K562 (cell line): Measurements from ENCODE around the gene SPARC. TPM values are rescaled to one million over a fixed set of nuclear protein-coding genes. Genes with fewer than 3 reads are reported as not detected.

Experiments
- ATAC-seq: fragments of 200-7000 bp; cut with Tn5 transposase; 3 replicates; pipeline ENCODE4 v1.9.1; 2020; ENCODE audit warnings: moderate library complexity
- BruUV-seq: library from RNA; stranded (reverse); fragments of 400-500 nt; replicated peaks from 2 replicates; lab custom pipeline; 2021; lab: Mats Ljungman, UMichigan
- CTCF ChIA-PET: fragments of 300-600 bp; formaldehyde crosslinking; extraction: SDS; loops from one replicate; lab custom pipeline; 2021; ENCODE audit warnings: low intra/inter-chr PET ratio; lab: Yijun Ruan, JAX
- POLR2A ChIA-PET: fragments of 300-600, 350-650 bp; sonication (Branson Sonifier 250); formaldehyde crosslinking; extraction: SDS; loops from one replicate; lab custom pipeline; 2021; ENCODE audit warnings: antibody characterized with exemption, inconsistent platforms; lab: Yijun Ruan, JAX
- DNase-seq, 4 experiments: peaks; one replicate each; pipeline versions ENCODE4 v3.0.0 to v3.0.0-alpha.2; 2011 to 2018; ENCODE audit warnings: low spot score in 3 of 4, mixed read lengths in 3 of 4; ENCODE audit errors: extremely low read depth in 1 of 4
- FAIRE-seq: peaks from 2 replicates; lab custom pipeline; 2011; peaks lifted over from hg19 to GRCh38; lab: Jason Lieb, UNC
- H2AFZ ChIP-seq: 2 replicates; pipeline ENCODE4 v1.6.0; 2011; ENCODE audit warnings: low read depth, low read length, control low read depth, inconsistent platforms
- H3K27ac ChIP-seq: fragments of 200-600 bp; 3 replicates; pipeline ENCODE4 v1.8.0; 2011; ENCODE audit warnings: low read depth, mild to moderate bottlenecking, control low read depth, inconsistent platforms, low read length, moderate library complexity, mixed read lengths; ENCODE audit errors: extremely low read depth
- H3K27me3 ChIP-seq, 2 experiments: fragments of 300-600 bp in 1 of 2; 2 replicates in 1 of 2; 3 replicates in 1 of 2; pipeline versions ENCODE4 v1.6.0 to v1.8.0; 2011; ENCODE audit warnings: inconsistent platforms in 2 of 2, low read length in 2 of 2, mild to moderate bottlenecking in 1 of 2, mixed read lengths in 1 of 2, moderate library complexity in 1 of 2; ENCODE audit not compliant: control insufficient read depth in 2 of 2, insufficient read depth in 2 of 2
- H3K36me3 ChIP-seq: fragments of 300-600 bp; 3 replicates; pipeline ENCODE4 v1.8.0; 2011; ENCODE audit warnings: mild to moderate bottlenecking, low read length, inconsistent platforms; ENCODE audit not compliant: control insufficient read depth, insufficient read depth
- H3K4me1 ChIP-seq, 2 experiments: fragments of 200-600 bp in 1 of 2; replicated peaks in 1 of 2; 2 replicates in 1 of 2; 3 replicates in 1 of 2; pipeline versions ENCODE4 v1.5.1 to v1.8.0; 2011; ENCODE audit warnings: inconsistent platforms in 2 of 2, low read length in 2 of 2, mild to moderate bottlenecking in 1 of 2, mixed read lengths in 1 of 2, moderate library complexity in 1 of 2; ENCODE audit not compliant: control insufficient read depth in 2 of 2, insufficient read depth in 2 of 2
- H3K4me2 ChIP-seq: 2 replicates; pipeline ENCODE4 v1.6.1; 2011; ENCODE audit warnings: low read length, control low read depth, inconsistent platforms, mixed read lengths; ENCODE audit not compliant: insufficient read depth
- H3K4me3 ChIP-seq: fragments of 200-600 bp; sonication (generic), shearing (Covaris generic); 2 replicates; pipeline ENCODE4 v1.5.1; 2016; ENCODE audit warnings: control low read depth, inconsistent platforms
- H3K79me2 ChIP-seq: fragments of 200-600 bp; 3 replicates; pipeline ENCODE4 v1.8.0; 2011; ENCODE audit warnings: low read length, inconsistent platforms; ENCODE audit not compliant: control insufficient read depth, insufficient read depth
- H3K9ac ChIP-seq, 2 experiments: 2 replicates each; pipeline versions ENCODE4 v1.6.0 to v1.6.1; 2011; ENCODE audit warnings: low read depth in 2 of 2, low read length in 2 of 2, control low read depth in 1 of 2, inconsistent platforms in 1 of 2, mild to moderate bottlenecking in 1 of 2, mixed read lengths in 1 of 2; ENCODE audit not compliant: insufficient read depth in 1 of 2
- H3K9me1 ChIP-seq: one replicate; pipeline ENCODE4 v1.6.0; 2011; ENCODE audit warnings: inconsistent platforms, mild to moderate bottlenecking, low read length, moderate library complexity; ENCODE audit not compliant: control insufficient read depth, insufficient read depth
- H3K9me3 ChIP-seq: replicated peaks from 2 replicates; pipeline ENCODE4 v1.5.1; 2011; ENCODE audit warnings: low read depth, low read length, inconsistent platforms; ENCODE audit not compliant: control insufficient read depth, insufficient read depth
- H4K20me1 ChIP-seq: replicated peaks from 2 replicates; pipeline ENCODE4 v1.6.1; 2011; ENCODE audit warnings: low read length, inconsistent platforms, mixed read lengths; ENCODE audit not compliant: control insufficient read depth, insufficient read depth
- BHLHE40 ChIP-seq: IDR thresholded peaks from 2 replicates; pipeline ENCODE4 v1.6.1; 2011; ENCODE audit warnings: low read length, improper control_type of control experiment
- CEBPB ChIP-seq: fragments of 450-650 bp; IDR thresholded peaks from 2 replicates; pipeline ENCODE4 v1.6.1; 2016; ENCODE audit warnings: missing genetic modification characterization, missing compliant biosample characterization
- CREB1 ChIP-seq, 2 experiments: sonication (generic) in 1 of 2; formaldehyde crosslinking in 1 of 2; IDR thresholded peaks; 2 replicates each; pipeline versions ENCODE4 v1.6.1 to v1.8.0; 2012 to 2022; ENCODE audit warnings: inconsistent platforms in 1 of 2, mild to moderate bottlenecking in 1 of 2, missing genetic modification reagents in 1 of 2, moderate library complexity in 1 of 2
- CXXC5 ChIP-seq: fragments of 250-450 bp; sonication (Bioruptor Pico); IDR thresholded peaks from 2 replicates; pipeline ENCODE4 v1.8.0; 2022; ENCODE audit warnings: inconsistent platforms, mild to moderate bottlenecking, moderate library complexity
- HBP1 ChIP-seq: fragments of 450-650 bp; formaldehyde crosslinking; IDR thresholded peaks from 2 replicates; pipeline ENCODE4 v1.4.0; 2022; ENCODE audit warnings: missing genetic modification characterization
- HDAC2 ChIP-seq: fragments of 450-650 bp; IDR thresholded peaks from 2 replicates; pipeline ENCODE4 v1.6.1; 2016; ENCODE audit warnings: mild to moderate bottlenecking
- HMG20B ChIP-seq: fragments of 250-450 bp; sonication (Bioruptor Pico); IDR thresholded peaks from 2 replicates; pipeline ENCODE4 v1.5.0; 2021; ENCODE audit warnings: mild to moderate bottlenecking
- HNRNPL ChIP-seq: fragments of 200-400 bp; formaldehyde crosslinking; IDR thresholded peaks from 2 replicates; pipeline ENCODE4 v1.6.1; 2017; ENCODE audit warnings: low read depth, mild to moderate bottlenecking, low read length
- LEF1 ChIP-seq: fragments of 450-650 bp; IDR thresholded peaks from 2 replicates; pipeline ENCODE4 v1.6.1; 2016; ENCODE audit warnings: mild to moderate bottlenecking
- MEIS2 ChIP-seq: fragments of 450-650 bp; IDR thresholded peaks from 2 replicates; pipeline ENCODE4 v1.6.1; 2014; ENCODE audit warnings: mild to moderate bottlenecking; ENCODE audit not compliant: partially characterized antibody
- RBBP5 ChIP-seq: fragments of 200-600 bp; sonication (generic); IDR thresholded peaks from 2 replicates; pipeline ENCODE4 v1.6.1; 2012; ENCODE audit warnings: borderline replicate concordance, mild to moderate bottlenecking, low read length, control low read depth, inconsistent platforms; ENCODE audit not compliant: insufficient read depth, poor library complexity, severe bottlenecking
- SRSF9 ChIP-seq: fragments of 200-400 bp; formaldehyde crosslinking; IDR thresholded peaks from 2 replicates; pipeline ENCODE4 v1.6.1; 2017; ENCODE audit warnings: low read depth, low read length, borderline replicate concordance
- STAT5A ChIP-seq: IDR thresholded peaks from 2 replicates; pipeline ENCODE4 v1.6.1; 2012; ENCODE audit warnings: low read length, inconsistent platforms, borderline replicate concordance
- ZFPM2 ChIP-seq: fragments of 250-450 bp; sonication (Bioruptor Pico); IDR thresholded peaks from 2 replicates; pipeline ENCODE4 v1.5.1; 2022; ENCODE audit warnings: mild to moderate bottlenecking
- ZNF121 ChIP-seq: sonication (generic); formaldehyde crosslinking; conservative IDR thresholded peaks from 2 replicates; pipeline ENCODE4 v1.8.0; 2022; ENCODE audit warnings: missing genetic modification reagents
- ZNF277 ChIP-seq: fragments of 250-450 bp; sonication (Bioruptor Pico); IDR thresholded peaks from 2 replicates; pipeline ENCODE4 v1.8.0; 2022; ENCODE audit warnings: inconsistent platforms, mild to moderate bottlenecking, moderate library complexity, borderline replicate concordance
- ZNF584 ChIP-seq: fragments of 200-800 bp; sonication (Bioruptor generic); IDR thresholded peaks from 2 replicates; pipeline ENCODE4 v1.6.1; 2016; ENCODE audit warnings: low read depth, mild to moderate bottlenecking, missing genetic modification characterization, missing compliant biosample characterization
- WGBS: fragments of 100-300 bp; shearing (Covaris generic); methylation state at CpG from one replicate; pipeline ENCODE4 v1.1.6; 2016; ENCODE audit warnings: low coverage, mixed read lengths; ENCODE audit not compliant: insufficient coverage; ENCODE audit errors: missing lambda C conversion rate; 5-methylcytosine and 5-hydroxymethylcytosine counted together
- in situ Hi-C: fragments of 300-500 bp; cut with MboI; formaldehyde crosslinking; loops from 4 replicates; pipeline ENCODE4 v1.15.0; 2018; ENCODE audit warnings: inconsistent platforms, mixed read lengths
- intact Hi-C: fragments of 100-400 bp; cut with micrococcal nuclease; formaldehyde crosslinking; loops from 2 replicates; pipeline ENCODE4 v1.14.2; 2022
- polyA plus RNA-seq, 8 experiments: library from polyadenylated mRNA; depleted of rRNA in 4 of 8; stranded (reverse) in 5 of 8; unstranded in 3 of 8; fragments of >200 nt; fragmentation: Nextera tagmentation in 2 of 8; fragmentation: Illumina TruSeq in 1 of 8; extraction: Ambion mirVana in 2 of 8; extraction: Trizol in 1 of 8; gene quantifications; 2 replicates each; pipeline versions ENCODE4 v1.2.1 to v1.2.3, GENCODE V29; 2011 to 2014; ENCODE audit warnings: inconsistent platforms in 1 of 8, missing spikeins in 1 of 8
- total RNA-seq, 7 experiments: library from RNA; depleted of rRNA in 6 of 7; stranded (reverse); fragments of >200 nt in 6 of 7; fragmentation: Illumina TruSeq in 2 of 7; extraction: Trizol in 2 of 7; gene quantifications; 2 replicates each; pipeline versions ENCODE4 v1.2.1 to v1.2.3, GENCODE V29; 2011 to 2021; ENCODE audit warnings: low replicate concordance in 1 of 7

The SPARC gene
- total and polyA plus RNA-seq, 9 of the 15 experiments (the other 6 are each of a cell fraction or from before 2014, with no cell fraction given) = 6.1 to 35.6 (median 12.2) TPM

GRCh38 chr5:151624476-151624875, 62.2 kb downstream of the SPARC start:
- Histone ChIP-seq H3K79me2 (no peaks in the 10 kb centered on the region), H2AFZ (no peak overlapping the region), H3K27ac (no peak overlapping the region), H3K27me3 (peaks cover 11 to 32% of the 10 kb centered on the region in 2 experiments; a peak in 4 of 5 replicates), H3K36me3 (no peaks in the 10 kb centered on the region), H3K9ac (no peak overlapping the region), H3K4me2 (no peak overlapping the region), H3K9me1 (peaks cover 3% of the 10 kb centered on the region), H3K4me3 (no peak overlapping the region), H3K9me3 (no peaks in the 10 kb centered on the region), H3K4me1 (no peaks in the 10 kb centered on the region), H4K20me1 (no peaks in the 10 kb centered on the region; the same call in 1 of the 2 replicates)
- ChIA-PET POLR2A (no interaction called here), CTCF (no interaction called here)
- BruUV-seq = no TSS peak
- FAIRE-seq (no peak), DNase-seq (no peak), ATAC-seq (no peak)
- intact Hi-C loops (no loop called here), in situ Hi-C loops (no loop called here)
- TF ChIP-seq MEIS2 = no peak
- no peak for TF ChIP-seq ZNF277 (CRISPR knock-in tag)
- TF ChIP-seq ZNF121 = no peak
- TF ChIP-seq HNRNPL = no peak
- no peak for TF ChIP-seq HMG20B (CRISPR knock-in tag)
- TF ChIP-seq BHLHE40 = no peak
- no peak for TF ChIP-seq CXXC5 (CRISPR knock-in tag)
- TF ChIP-seq HDAC2 = no peak
- no peak for TF ChIP-seq HBP1 (CRISPR knock-in tag)
- TF ChIP-seq CREB1 (IDR thresholded peaks at IDR 0.05) = no peak
- TF ChIP-seq CREB1 (CRISPR knock-in tag; IDR thresholded peaks at IDR 0.05) = no peak
- no peak for TF ChIP-seq ZNF584 (CRISPR knock-in tag)
- TF ChIP-seq LEF1 = no peak
- no peak for TF ChIP-seq SRSF9
- no peak for TF ChIP-seq ZFPM2
- TF ChIP-seq STAT5A = no peak
- no peak for TF ChIP-seq RBBP5
- TF ChIP-seq CEBPB (tag) = no peak
- WGBS = 2% methylated on average over 8 of the region's 8 CpGs
